HG02852 (cell line): Measurements from ENCODE around the gene SIT1.

Experiments used
- ATAC-seq: cut with Tn5 transposase; IDR thresholded peaks from one replicate; pipeline ENCODE4 v1.9.1; 2021; ENCODE audit warnings: mild to moderate bottlenecking, moderate library complexity; ENCODE audit not compliant: unreplicated experiment

Gene SIT1

GRCh38 chr9:35608221-35608620 lies 42.5 kb downstream of the SIT1 start:
- ATAC-seq: no peak

GRCh38 chr9:35606726-35607125 lies 44.0 kb downstream of the SIT1 start:
- no peak for ATAC-seq

GRCh38 chr9:35606138-35606504 lies 44.6 kb downstream of the SIT1 start:
- ATAC-seq: no peak

DNA sequence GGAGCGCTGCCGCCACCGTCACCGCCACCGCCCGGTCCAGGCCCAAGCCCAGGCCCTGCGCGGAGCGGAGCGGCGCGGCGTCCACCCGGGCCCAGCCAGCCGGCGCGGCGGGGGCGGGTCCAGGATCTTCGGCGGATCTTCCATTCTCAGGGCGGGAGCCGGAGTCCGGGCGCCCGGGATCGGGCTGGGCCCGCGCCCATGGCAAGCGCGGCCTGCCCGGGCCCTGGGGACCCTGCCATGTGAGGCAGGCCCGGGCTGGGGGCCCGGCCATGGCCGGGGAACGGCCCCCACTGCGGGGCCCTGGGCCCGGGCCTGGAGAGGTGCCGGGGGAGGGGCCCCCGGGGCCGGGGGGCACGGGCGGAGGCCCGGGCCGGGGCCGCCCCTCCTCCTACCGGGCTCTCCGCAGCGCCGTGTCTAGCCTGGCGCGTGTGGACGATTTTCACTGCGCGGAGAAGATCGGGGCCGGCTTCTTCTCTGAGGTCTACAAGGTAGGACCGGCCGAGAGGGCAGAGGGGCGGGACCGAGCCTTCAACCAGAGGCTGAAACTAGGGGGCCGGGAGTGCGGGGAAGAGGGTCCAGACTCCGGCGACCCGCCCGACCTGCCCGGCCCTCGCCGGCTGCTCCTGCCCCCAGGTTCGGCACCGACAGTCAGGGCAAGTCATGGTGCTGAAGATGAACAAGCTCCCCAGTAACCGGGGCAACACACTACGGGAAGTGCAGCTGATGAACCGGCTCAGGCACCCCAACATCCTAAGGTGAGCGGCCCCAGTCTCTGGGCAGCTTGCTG lies 45.2 kb downstream of the SIT1 start:
- peak; percentile 18 for ATAC-seq

DNA sequence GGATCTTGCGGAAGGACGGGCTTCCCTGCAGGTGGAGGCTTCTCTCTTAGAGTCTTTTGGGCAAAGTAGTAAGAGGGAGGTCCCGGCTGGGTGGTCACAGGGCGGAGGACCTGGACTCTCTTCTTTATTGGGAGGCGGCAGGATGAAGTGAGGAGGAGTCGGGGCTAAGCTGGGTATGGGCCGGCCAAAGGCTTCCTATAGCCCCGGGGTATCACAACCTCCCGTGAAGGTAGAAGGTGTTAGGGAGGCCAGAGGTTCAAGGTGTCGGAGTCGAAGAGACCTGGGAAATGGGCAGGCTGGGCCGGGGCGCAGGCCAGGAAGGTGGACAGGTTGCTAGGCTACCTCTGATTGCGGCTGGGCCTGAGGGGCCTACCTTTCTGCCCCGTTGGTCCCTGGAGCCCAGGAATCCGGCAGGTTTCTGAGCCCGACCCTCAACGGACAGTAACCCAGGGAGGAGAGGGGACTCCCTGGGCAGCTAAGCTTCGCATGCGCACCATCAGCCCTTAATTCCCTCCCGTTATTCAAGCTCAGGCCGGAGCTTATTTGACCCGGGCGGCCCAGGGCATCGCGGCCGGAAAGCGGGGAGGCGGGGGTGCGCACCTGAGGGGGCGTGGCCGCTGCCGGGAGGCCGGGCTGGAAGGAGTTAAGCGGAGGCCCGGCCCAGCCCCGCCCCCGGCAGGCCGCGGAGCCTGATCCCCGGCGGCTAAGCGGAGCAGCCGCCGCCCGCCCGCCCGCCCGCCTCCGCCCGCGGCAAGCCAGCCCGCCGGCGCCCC lies 46.0 kb downstream of the SIT1 start, which contains the start of gene TESK1:
TESK1 (plus strand) TSS at position 685 of the 773 bp plus-strand sequence. CDS start 358 bp downstream, outside the sequence.
- peak; percentile 47 for ATAC-seq

- ATAC-seq: peak; percentile 83
Measured at GRCh38 chr9:35603986-35604577, 46.6 kb downstream of the SIT1 start.

DNA sequence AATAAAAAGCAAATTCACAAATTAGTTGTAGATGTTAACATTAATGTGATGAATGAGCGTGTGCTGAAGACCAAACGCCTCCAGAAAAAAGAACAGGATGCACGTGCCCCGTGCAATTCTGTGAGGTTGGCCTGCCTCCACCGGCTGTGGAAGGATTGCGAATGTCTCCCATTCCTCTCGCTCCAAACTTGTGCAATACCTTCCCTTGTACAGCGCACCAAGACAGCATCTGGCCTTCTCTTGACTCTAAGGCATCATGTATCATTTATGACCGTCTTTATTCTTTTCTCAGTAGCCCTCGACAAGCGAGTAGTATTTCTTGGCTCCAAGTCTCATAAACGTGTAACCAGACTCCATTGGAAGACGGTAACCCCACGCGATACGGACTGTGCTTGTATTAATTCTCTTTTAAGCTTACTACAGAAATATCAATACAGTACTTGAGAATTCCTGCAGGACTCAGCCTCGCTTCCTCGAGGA lies 47.2 kb downstream of the SIT1 start:
- ATAC-seq: no peak

GRCh38 chr9:35599763-35600604 lies 50.7 kb downstream of the SIT1 start:
- ATAC-seq: no peak
